Measurements from ENCODE around the gene QSER1.

DNA sequence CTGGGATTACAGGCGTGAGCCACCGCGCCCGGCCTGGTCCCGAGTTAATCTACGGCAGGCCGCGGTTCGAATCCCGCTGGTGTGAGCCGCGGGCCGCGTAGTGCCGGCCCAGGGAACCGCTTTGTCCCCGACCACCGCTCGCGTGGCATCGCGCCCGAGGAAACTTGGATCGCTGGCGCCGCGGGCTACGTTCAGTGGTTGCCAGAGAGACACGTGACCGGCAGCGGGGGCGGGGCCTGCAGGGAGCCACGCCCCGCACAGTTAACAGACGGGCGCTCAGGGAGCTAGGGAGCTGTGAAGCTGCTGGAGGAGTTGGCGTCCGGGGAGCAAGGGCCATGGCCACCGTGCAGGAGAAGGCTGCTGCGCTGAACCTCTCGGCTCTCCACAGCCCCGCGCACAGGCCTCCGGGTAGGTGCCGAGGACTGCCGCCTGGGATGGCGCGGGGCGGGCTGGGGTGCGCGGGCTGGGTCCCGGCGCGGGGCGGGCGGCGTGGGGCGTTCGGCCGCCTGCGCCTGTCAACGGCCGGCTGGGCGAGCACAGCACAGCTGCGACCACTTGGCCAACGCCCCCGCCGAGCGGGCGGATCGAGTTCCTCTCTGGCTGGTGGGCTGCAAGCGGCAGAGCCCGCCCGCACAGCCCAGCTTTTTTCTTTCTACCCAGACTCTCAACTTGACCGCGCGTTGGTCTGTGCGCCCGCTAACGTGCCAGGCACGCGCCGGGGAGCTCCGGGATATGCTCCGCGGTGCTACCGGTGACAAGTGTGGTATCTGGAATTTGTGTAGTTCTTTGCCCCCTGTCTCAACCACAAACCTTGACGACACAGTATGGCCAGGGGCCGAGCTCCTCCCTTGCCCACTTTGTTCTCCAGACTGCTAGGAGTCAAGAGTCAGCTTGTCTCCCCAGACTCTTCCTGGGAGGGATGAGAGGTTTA lies 123.3 kb downstream of the QSER1 start, which contains the start of gene DEPDC7:
- TF ChIP-seq, protein P1, sequence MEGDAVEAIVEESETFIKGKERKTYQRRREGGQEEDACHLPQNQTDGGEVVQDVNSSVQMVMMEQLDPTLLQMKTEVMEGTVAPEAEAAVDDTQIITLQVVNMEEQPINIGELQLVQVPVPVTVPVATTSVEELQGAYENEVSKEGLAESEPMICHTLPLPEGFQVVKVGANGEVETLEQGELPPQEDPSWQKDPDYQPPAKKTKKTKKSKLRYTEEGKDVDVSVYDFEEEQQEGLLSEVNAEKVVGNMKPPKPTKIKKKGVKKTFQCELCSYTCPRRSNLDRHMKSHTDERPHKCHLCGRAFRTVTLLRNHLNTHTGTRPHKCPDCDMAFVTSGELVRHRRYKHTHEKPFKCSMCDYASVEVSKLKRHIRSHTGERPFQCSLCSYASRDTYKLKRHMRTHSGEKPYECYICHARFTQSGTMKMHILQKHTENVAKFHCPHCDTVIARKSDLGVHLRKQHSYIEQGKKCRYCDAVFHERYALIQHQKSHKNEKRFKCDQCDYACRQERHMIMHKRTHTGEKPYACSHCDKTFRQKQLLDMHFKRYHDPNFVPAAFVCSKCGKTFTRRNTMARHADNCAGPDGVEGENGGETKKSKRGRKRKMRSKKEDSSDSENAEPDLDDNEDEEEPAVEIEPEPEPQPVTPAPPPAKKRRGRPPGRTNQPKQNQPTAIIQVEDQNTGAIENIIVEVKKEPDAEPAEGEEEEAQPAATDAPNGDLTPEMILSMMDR (IDR thresholded peaks at IDR 0.05): no peak
- TF ChIP-seq POLR2AphosphoS5 (IDR thresholded peaks at IDR 0.05) (no peak), EP300 (IDR thresholded peaks at IDR 0.05) (no peak), POLR2A (IDR thresholded peaks at IDR 0.05) (peak in 1 of 4 donors; percentile 11)
